ENCODE measurements around the gene IGF2BP1. TPM values are rescaled to one million over a fixed set of nuclear protein-coding genes. Genes with fewer than 3 reads are reported as not detected.
"Not testable (repeated sequence)": the region's sequence is repeated elsewhere in the genome, so short reads cannot be mapped to it uniquely, and the experiment has no call there.

The IGF2BP1 gene
- total and polyA plus RNA-seq, 7 donors, result 0.14 to 0.36 (median 0.20) TPM; not detected in 4

- intact Hi-C loops (cut with DNase I), result loop anchor here (5.0 to 10.0 kb wide), 3 partner anchors 91 to 361 kb away; partner anchors contain the start of gene SNF8
Observed at GRCh38 chr17:49036270-49036626, 39.1 kb downstream of the IGF2BP1 start.

GRCh38 chr17:49038138-49038537 is 41.0 kb downstream of the IGF2BP1 start:
- TF ChIP-seq POLR2A (IDR thresholded peaks at IDR 0.05), result no peak
- TF ChIP-seq CTCF (IDR thresholded peaks at IDR 0.05), result no peak
- no peak for TF ChIP-seq POLR2AphosphoS5 (IDR thresholded peaks at IDR 0.05)
- TF ChIP-seq EP300 (IDR thresholded peaks at IDR 0.05), result no peak
- no peaks in the 10 kb centered on the region for H3K36me3 ChIP-seq
- peaks cover 0 to 5% (median 3%) of the 10 kb centered on the region in 4 donors for H3K4me1 ChIP-seq
- H3K27me3 ChIP-seq, result no peaks in the 10 kb centered on the region
- no peak overlapping the region for H3K4me3 ChIP-seq
- no peaks in the 10 kb centered on the region for H3K9me3 ChIP-seq
- intact Hi-C loops (cut with DNase I), result loop anchor here (5.0 to 10.0 kb wide), 3 partner anchors 93 to 363 kb away; partner anchors contain the start of gene SNF8
- WGBS, 2 donors, result 97% methylated on average over 8 of the region's 8 CpGs
- no peak overlapping the region for H3K27ac ChIP-seq
- no peak for DNase-seq

More at GRCh38 chr17:49036270-49036626, 39.1 kb downstream of the IGF2BP1 start:
- no peaks in the 10 kb centered on the region for H3K9me3 ChIP-seq
- DNase-seq, result no peak
- no peaks in the 10 kb centered on the region for H3K36me3 ChIP-seq
- peaks cover 0 to 11% (median 3%) of the 10 kb centered on the region in 4 donors for H3K4me1 ChIP-seq
- WGBS, 2 donors, result 95 to 97% methylated on average over 13 of the region's 13 CpGs
- TF ChIP-seq EP300 (IDR thresholded peaks at IDR 0.05) (no peak), CTCF (IDR thresholded peaks at IDR 0.05) (peak in 1 of 4 experiments; percentile 4)
- H3K27ac ChIP-seq, result peak overlapping the region in 1 of 4 donors; percentile 61
- no peaks in the 10 kb centered on the region for H3K27me3 ChIP-seq
- peak overlapping the region in 2 of 4 donors; percentile 38 to 40 for H3K4me3 ChIP-seq

- TF ChIP-seq POLR2AphosphoS5 (IDR thresholded peaks at IDR 0.05) (no peak), EP300 (IDR thresholded peaks at IDR 0.05) (no peak), CTCF (IDR thresholded peaks at IDR 0.05) (no peak), POLR2A (IDR thresholded peaks at IDR 0.05) (no peak)
- 76 to 80% methylated on average over 1 of the region's 2 CpGs for WGBS, 2 donors
- Histone ChIP-seq H3K4me1 (peaks cover 0 to 5% (median 3%) of the 10 kb centered on the region in 4 donors), H3K4me3 (no peak overlapping the region), H3K9me3 (no peaks in the 10 kb centered on the region), H3K27me3 (no peaks in the 10 kb centered on the region), H3K36me3 (no peaks in the 10 kb centered on the region), H3K27ac (no peak overlapping the region)
- intact Hi-C loops (cut with DNase I), result loop anchor here (5.0 to 10.0 kb wide), 3 partner anchors 94 to 364 kb away; partner anchors contain the start of gene SNF8
- DNase-seq, result no peak
Observed at GRCh38 chr17:49038544-49038943, 41.4 kb downstream of the IGF2BP1 start.

DNA sequence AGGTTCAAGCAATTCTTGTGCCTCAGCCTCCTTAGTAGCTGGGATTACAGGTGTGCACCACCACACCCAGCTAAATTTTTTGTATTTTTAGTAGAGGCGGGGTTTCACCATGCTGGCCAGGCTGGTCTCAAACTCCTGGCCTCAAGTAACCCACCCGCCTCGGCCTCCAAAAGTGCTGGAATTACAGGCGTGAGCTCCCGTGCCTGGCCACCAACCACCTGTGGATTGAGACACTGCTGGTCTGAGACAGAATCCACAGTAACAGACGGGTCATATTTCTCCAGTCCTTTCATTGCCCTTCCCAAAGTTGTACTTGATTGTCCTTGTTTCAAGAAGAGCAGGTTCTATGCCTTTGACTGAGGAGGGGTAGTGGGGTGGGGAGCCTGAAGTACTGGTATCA is 42.3 kb downstream of the IGF2BP1 start:
- H3K27ac ChIP-seq, DNase-seq, H3K9me3 ChIP-seq, H3K4me1 ChIP-seq, H3K27me3 ChIP-seq, H3K36me3 ChIP-seq, H3K4me3 ChIP-seq: not testable (repeated sequence)
- 89 to 92% methylated on average over 6 of the region's 6 CpGs for WGBS, 2 donors
- intact Hi-C loops (cut with DNase I), result loop anchor here (5.0 to 10.0 kb wide), 3 partner anchors 95 to 365 kb away; partner anchors contain the start of gene SNF8

- no peaks in the 10 kb centered on the region for H3K27me3 ChIP-seq
- no peak overlapping the region for H3K27ac ChIP-seq
- DNase-seq, result no peak
- H3K36me3 ChIP-seq, result no peaks in the 10 kb centered on the region
- intact Hi-C loops (cut with DNase I), result no loop called here
- no peaks in the 10 kb centered on the region for H3K4me1 ChIP-seq
- H3K9me3 ChIP-seq, result no peaks in the 10 kb centered on the region
- TF ChIP-seq CTCF (IDR thresholded peaks at IDR 0.05), result no peak
- no peak for TF ChIP-seq POLR2AphosphoS5 (IDR thresholded peaks at IDR 0.05)
- TF ChIP-seq POLR2A (IDR thresholded peaks at IDR 0.05), result no peak
- TF ChIP-seq EP300 (IDR thresholded peaks at IDR 0.05), result no peak
- 81 to 84% methylated on average over 4 of the region's 4 CpGs for WGBS, 2 donors
- H3K4me3 ChIP-seq, result no peak overlapping the region
Observed at GRCh38 chr17:49041527-49041926, 44.3 kb downstream of the IGF2BP1 start.

Measured in sigmoid colon (tissue), 7 donors.